Measurements from ENCODE around the gene FGF14.

The FGF14 gene

GRCh38 chr13:101996954-101997353 is 404.9 kb downstream of the FGF14 start:
- Mint-ChIP-seq H3K27me3 (ENCODE audit: low read depth, poor library complexity) (peaks cover 8% of the 10 kb centered on the region), H3K27ac (no peak overlapping the region), H3K4me3 (no peak overlapping the region), H3K4me1 (peaks cover 13% of the 10 kb centered on the region), H3K9me3 (no peaks in the 10 kb centered on the region), H3K36me3 (ENCODE audit: low read depth) (no peaks in the 10 kb centered on the region)
- DNase-seq: no peak
- no peak for TF ChIP-seq CTCF (IDR thresholded peaks at IDR 0.05)

- Mint-ChIP-seq H3K4me3 (no peak overlapping the region), H3K36me3 (ENCODE audit: low read depth) (no peaks in the 10 kb centered on the region), H3K9me3 (no peaks in the 10 kb centered on the region), H3K27ac (no peak overlapping the region), H3K4me1 (no peaks in the 10 kb centered on the region), H3K27me3 (ENCODE audit: low read depth, poor library complexity) (peaks cover 11% of the 10 kb centered on the region)
- TF ChIP-seq CTCF (IDR thresholded peaks at IDR 0.05): no peak
- no peak for DNase-seq
Measured at GRCh38 chr13:101989798-101990350, 412.0 kb downstream of the FGF14 start.

GRCh38 chr13:101988140-101988539 is 413.7 kb downstream of the FGF14 start:
- peak; percentile 14 for DNase-seq
- H3K4me3 Mint-ChIP-seq: no peak overlapping the region
- no peaks in the 10 kb centered on the region for H3K36me3 Mint-ChIP-seq (ENCODE audit: low read depth)
- H3K9me3 Mint-ChIP-seq: no peaks in the 10 kb centered on the region
- no peak for TF ChIP-seq CTCF (IDR thresholded peaks at IDR 0.05)
- no peak overlapping the region for H3K27ac Mint-ChIP-seq
- peaks cover 10% of the 10 kb centered on the region for H3K27me3 Mint-ChIP-seq (ENCODE audit: low read depth, poor library complexity)
- H3K4me1 Mint-ChIP-seq: no peaks in the 10 kb centered on the region

GRCh38 chr13:101986316-101986715 is 415.5 kb downstream of the FGF14 start:
- DNase-seq: no peak
- no peaks in the 10 kb centered on the region for H3K4me1 Mint-ChIP-seq
- H3K27me3 Mint-ChIP-seq (ENCODE audit: low read depth, poor library complexity): peaks cover 3% of the 10 kb centered on the region
- TF ChIP-seq CTCF (IDR thresholded peaks at IDR 0.05): no peak
- no peak overlapping the region for H3K4me3 Mint-ChIP-seq
- H3K36me3 Mint-ChIP-seq (ENCODE audit: low read depth): no peaks in the 10 kb centered on the region
- no peaks in the 10 kb centered on the region for H3K9me3 Mint-ChIP-seq
- H3K27ac Mint-ChIP-seq: no peak overlapping the region

- Mint-ChIP-seq H3K27me3 (ENCODE audit: low read depth, poor library complexity) (peaks cover 3% of the 10 kb centered on the region), H3K27ac (no peak overlapping the region), H3K4me3 (no peak overlapping the region), H3K4me1 (no peaks in the 10 kb centered on the region), H3K36me3 (ENCODE audit: low read depth) (no peaks in the 10 kb centered on the region), H3K9me3 (no peaks in the 10 kb centered on the region)
- DNase-seq: no peak
- TF ChIP-seq CTCF (IDR thresholded peaks at IDR 0.05): no peak
Measured at GRCh38 chr13:101985321-101985720, 416.5 kb downstream of the FGF14 start.

- Mint-ChIP-seq H3K9me3 (no peaks in the 10 kb centered on the region), H3K36me3 (ENCODE audit: low read depth) (no peaks in the 10 kb centered on the region), H3K4me1 (no peaks in the 10 kb centered on the region), H3K27ac (no peak overlapping the region), H3K27me3 (ENCODE audit: low read depth, poor library complexity) (no peaks in the 10 kb centered on the region), H3K4me3 (no peak overlapping the region)
- no peak for TF ChIP-seq CTCF (IDR thresholded peaks at IDR 0.05)
- DNase-seq: no peak
Measured at GRCh38 chr13:101982903-101983302, 418.9 kb downstream of the FGF14 start.
